GM12873 (cell line): Measurements from ENCODE around the gene DIP2C.

ENCODE experiments used
- TF ChIP-seq, protein P1 (sequence below): IDR thresholded peaks from 2 replicates; pipeline ENCODE4 v1.5.1; 2012; ENCODE audit warnings: low read depth, mild to moderate bottlenecking, moderate library complexity, low read length, control low read depth; ENCODE audit not compliant: insufficient read depth; ENCODE audit errors: missing control alignments

The DIP2C gene

DNA sequence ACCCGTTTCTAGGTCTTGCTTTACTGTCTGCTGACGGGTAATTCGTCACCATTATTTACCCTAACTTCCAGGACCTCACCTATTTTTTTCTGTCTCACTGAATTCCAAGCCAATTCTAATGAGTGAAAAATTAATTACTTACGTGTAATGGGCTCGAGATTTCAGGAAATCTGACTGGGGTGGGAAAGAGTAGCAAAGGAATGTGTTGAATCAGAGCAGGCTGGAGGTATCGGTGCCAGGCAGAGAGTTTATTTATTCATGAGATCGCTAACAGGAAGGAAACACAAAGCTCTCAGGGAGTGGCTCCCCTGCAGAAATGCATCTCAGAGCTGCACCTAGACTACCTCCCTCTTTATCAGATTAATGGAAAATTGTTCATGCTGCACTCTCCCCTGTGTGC, 4.0 kb upstream of the DIP2C start:
- TF ChIP-seq, protein P1, sequence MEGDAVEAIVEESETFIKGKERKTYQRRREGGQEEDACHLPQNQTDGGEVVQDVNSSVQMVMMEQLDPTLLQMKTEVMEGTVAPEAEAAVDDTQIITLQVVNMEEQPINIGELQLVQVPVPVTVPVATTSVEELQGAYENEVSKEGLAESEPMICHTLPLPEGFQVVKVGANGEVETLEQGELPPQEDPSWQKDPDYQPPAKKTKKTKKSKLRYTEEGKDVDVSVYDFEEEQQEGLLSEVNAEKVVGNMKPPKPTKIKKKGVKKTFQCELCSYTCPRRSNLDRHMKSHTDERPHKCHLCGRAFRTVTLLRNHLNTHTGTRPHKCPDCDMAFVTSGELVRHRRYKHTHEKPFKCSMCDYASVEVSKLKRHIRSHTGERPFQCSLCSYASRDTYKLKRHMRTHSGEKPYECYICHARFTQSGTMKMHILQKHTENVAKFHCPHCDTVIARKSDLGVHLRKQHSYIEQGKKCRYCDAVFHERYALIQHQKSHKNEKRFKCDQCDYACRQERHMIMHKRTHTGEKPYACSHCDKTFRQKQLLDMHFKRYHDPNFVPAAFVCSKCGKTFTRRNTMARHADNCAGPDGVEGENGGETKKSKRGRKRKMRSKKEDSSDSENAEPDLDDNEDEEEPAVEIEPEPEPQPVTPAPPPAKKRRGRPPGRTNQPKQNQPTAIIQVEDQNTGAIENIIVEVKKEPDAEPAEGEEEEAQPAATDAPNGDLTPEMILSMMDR: no peak

DNA sequence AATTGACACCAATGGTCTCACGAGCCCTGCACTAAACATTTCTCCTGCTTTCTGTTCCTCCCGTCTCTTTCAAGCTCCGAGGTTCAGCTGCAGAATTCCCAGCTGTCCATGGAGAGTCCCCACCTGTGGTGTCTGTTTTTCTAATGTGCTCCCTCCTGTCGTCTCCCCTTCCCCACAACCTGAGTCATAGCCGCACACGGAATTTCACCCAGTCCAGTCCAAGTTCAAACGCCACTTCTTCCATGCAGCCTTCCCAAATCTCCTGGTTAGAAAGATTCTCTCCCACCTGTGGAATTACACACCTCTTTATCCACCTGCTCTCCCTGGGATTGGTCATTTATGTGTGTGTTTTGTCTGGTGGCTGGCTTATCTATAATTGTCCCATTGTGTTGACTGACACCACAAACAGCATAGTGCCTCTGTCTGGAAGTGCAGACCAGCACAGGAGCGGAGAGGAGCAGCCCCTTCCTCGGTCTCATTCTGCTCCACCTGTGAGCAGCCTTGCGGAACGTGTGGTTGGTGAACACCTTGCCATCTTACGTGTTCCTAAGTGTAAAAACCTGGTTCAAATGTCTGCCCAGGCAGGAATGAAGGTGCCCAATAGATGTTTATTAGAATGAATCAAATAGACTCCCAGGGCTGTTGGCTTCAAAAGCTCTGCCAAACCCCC, 3.3 kb upstream of the DIP2C start:
- TF ChIP-seq, protein P1: no peak

DNA sequence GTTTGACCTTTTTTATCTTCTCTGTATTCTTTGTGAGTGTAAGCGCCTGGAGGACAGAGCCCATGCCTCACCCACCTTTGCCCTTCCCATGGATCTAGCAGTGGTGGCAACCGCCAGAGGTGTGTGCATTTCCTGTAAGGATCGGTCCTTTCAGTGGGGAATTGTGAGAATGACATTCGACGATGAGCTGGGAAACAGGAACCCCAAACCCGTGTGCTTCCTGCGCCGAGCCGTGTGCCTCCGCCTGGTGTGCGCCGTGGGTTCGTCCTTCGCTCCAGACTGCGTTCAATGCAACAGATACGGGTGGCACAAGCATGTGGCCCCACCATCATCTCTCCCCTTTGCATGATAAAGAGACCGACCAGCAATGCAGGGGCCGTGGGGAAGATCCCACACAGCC, 1.7 kb upstream of the DIP2C start:
- TF ChIP-seq, protein P1: no peak

DNA sequence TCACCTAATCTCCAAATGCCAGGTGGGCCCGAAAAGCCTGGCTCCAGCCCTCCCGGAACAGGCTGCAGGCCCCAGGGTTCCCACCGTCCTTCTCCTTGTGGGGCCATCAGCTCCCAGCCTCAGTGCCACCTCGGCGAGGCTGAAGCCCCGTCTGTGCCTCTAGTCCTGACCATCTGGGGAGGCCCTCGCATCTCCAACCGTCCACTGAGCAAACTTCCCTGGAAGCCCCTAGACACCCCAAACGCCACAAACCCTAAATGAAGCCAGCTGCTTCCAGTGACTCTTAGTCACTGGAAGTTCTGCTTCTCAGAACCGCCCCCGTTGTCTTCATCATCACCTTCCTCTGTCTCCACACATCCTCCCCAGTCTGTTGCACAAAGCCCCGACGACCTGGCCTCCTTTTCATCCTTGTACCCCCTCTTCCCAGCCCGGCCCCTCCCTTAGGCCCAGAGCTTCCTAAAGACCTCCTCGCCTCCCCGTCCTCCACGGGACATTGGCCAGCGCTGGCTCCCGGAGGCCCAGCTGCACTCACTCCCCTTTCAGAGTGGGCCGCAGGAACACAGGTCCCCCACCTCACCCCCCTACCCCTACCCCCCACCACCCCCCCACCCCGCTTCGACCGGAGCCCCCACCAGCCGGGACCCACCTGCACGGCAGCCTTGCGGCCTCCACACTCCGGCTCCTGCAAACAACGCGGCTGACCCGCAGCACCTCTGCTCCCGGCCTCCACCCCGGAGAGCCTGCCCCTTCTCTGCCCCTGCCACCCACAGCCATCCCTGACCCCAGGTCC, 1.1 kb upstream of the DIP2C start:
- TF ChIP-seq, protein P1: no peak

DNA sequence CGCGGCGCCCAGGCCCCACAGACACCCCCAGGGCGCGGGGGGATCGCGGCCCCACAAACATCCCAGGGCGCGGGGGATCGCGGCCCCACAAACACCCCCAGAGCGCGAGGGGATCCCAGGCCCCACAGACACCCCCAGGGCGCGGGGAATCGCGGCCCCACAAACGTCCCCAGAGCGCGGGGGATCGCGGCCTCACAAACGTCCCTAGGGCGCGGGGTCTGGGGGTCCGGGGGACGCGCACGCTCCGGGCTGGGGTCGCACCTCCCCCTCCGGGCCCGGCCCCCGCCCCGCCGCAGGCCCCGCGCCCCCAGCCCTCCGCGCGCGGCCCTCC, 382 bp downstream of the DIP2C start:
- TF ChIP-seq, protein P1: no peak

DNA sequence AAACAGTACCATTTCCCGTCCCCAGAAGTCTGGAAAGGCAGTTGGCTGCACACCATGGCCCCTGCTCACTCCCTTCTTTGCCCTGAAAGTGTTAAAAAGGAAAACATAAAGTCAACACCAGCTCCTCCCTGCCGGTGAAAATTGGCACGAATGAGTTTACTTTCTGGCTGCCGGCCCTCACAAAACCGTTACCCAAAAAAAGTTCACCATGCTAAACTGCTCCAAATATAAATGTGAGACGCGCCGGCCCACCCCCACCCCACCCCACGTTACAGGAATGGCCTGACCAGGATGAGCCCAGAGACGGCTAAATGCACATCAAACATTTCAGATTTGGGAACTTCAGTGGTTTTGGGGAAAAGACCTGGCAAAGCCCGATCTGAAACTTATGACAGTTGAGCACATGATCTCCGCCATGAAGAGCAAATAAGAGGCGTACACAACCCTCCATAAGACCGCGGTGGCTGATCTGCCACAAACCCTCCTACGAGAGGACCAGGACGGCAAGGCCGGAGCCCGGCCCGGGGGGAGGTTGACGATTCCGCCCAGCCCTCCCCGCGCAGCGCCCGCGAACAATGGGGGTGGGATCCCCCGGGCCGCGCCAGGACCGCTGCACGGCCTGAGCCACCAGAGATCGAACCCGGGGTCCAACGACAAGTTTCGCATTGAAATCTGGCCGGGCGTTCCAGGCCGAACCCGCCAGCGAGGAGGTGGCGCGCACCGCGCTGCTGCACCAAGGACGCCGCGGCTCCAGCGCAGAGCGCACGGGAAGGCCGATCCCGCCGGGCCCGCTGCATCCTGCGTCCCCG, 952 bp downstream of the DIP2C start:
- TF ChIP-seq, protein P1: no peak
